A549 (cell line): Measurements from ENCODE around the gene PARP1. TPM values are rescaled to one million over a fixed set of nuclear protein-coding genes. Genes with fewer than 3 reads are reported as not detected.
A peak's percentile ranks its signal among the peaks of the same experiment; 100 is the strongest.

Experiments
- ATAC-seq, 2 experiments: fragments of 200-7000 bp in 1 of 2; fragments of >200 bp in 1 of 2; cut with Nextera tagmentation in 1 of 2; cut with Tn5 transposase in 1 of 2; 3 replicates each; pipeline versions ENCODE4 v1.8.0 to v1.9.1; 2018 to 2020; ENCODE audit warnings: mild to moderate bottlenecking in 1 of 2, moderate library complexity in 1 of 2
- CTCF ChIA-PET: fragments of 300-600 bp; sonication (Branson Sonifier 250); formaldehyde crosslinking; extraction: SDS; loops from one replicate; lab custom pipeline; 2021; ENCODE audit warnings: antibody characterized with exemption, inconsistent platforms; lab: Yijun Ruan, JAX
- POLR2A ChIA-PET: fragments of 350-600 bp; formaldehyde crosslinking; extraction: SDS; loops from one replicate; lab custom pipeline; 2021; ENCODE audit warnings: antibody characterized with exemption, inconsistent platforms; lab: Yijun Ruan, JAX
- DNase-seq, 2 experiments: peaks; one replicate each; pipeline versions ENCODE4 v3.0.0 to v3.0.0-alpha.2; 2011 to 2016; ENCODE audit warnings: low read depth in 1 of 2, low spot score in 1 of 2
- FAIRE-seq: peaks from 2 replicates; lab custom pipeline; 2011; peaks lifted over from hg19 to GRCh38; lab: Jason Lieb, UNC
- H3K27ac ChIP-seq, 2 experiments: fragments of >200 bp; sonication (Bioruptor Twin); formaldehyde crosslinking; 3 replicates each; pipeline ENCODE4 v1.5.1; 2016 to 2017
- H3K4me1 ChIP-seq: fragments of >200 bp; sonication (Bioruptor Twin); formaldehyde crosslinking; 3 replicates; pipeline ENCODE4 v1.6.1; 2016
- H3K4me2 ChIP-seq: fragments of >200 bp; sonication (Bioruptor Twin); formaldehyde crosslinking; 3 replicates; pipeline ENCODE4 v1.6.1; 2016
- H3K4me3 ChIP-seq: fragments of >200 bp; sonication (Bioruptor Twin); formaldehyde crosslinking; 3 replicates; pipeline ENCODE4 v1.5.1; 2016
- H3K9me3 ChIP-seq: fragments of >200 bp; sonication (Bioruptor Twin); formaldehyde crosslinking; 3 replicates; pipeline ENCODE4 v1.6.1; 2016
- BHLHE40 ChIP-seq: IDR thresholded peaks from 2 replicates; pipeline ENCODE4 v1.6.1; 2012; ENCODE audit warnings: low read depth, low read length, inconsistent platforms
- CBX2 ChIP-seq: fragments of 200-600 bp; sonication (generic); IDR thresholded peaks from 2 replicates; pipeline ENCODE4 v1.6.1; 2016; ENCODE audit warnings: low read depth, mild to moderate bottlenecking, borderline replicate concordance
- FOXS1 ChIP-seq: fragments of 250-450 bp; sonication (Bioruptor Pico); IDR thresholded peaks from 2 replicates; pipeline ENCODE4 v1.5.0; 2020; ENCODE audit warnings: mild to moderate bottlenecking, moderate library complexity
- HOXA7 ChIP-seq: fragments of 250-450 bp; sonication (Bioruptor Pico); IDR thresholded peaks from 2 replicates; pipeline ENCODE4 v1.5.0; 2020; ENCODE audit warnings: mild to moderate bottlenecking, moderate library complexity
- KDM1A ChIP-seq: fragments of 200-600 bp; sonication (generic); IDR thresholded peaks from 2 replicates; pipeline ENCODE4 v1.6.1; 2016; ENCODE audit warnings: low read depth, mild to moderate bottlenecking
- PHF8 ChIP-seq: fragments of 200-600 bp; sonication (generic); IDR thresholded peaks from 2 replicates; pipeline ENCODE4 v1.6.1; 2016; ENCODE audit warnings: low read depth, mild to moderate bottlenecking, antibody characterized with exemption, moderate library complexity, borderline replicate concordance
- POLR2A ChIP-seq: IDR thresholded peaks from 2 replicates; pipeline ENCODE4 v1.6.1; 2012; ENCODE audit warnings: mild to moderate bottlenecking, low read length
- RCOR1 ChIP-seq: fragments of 150-350 bp; IDR thresholded peaks from 2 replicates; pipeline ENCODE4 v1.6.1; 2014; ENCODE audit warnings: antibody characterized with exemption, low read length, low read depth
- RFX5 ChIP-seq: fragments of 450-650 bp; IDR thresholded peaks from 2 replicates; pipeline ENCODE4 v1.7.1; 2014; ENCODE audit warnings: antibody characterized with exemption, mild to moderate bottlenecking, moderate library complexity
- RNF2 ChIP-seq: fragments of 200-600 bp; sonication (generic); IDR thresholded peaks from 2 replicates; pipeline ENCODE4 v1.6.1; 2016; ENCODE audit warnings: low read depth, mild to moderate bottlenecking, antibody characterized with exemption, moderate library complexity, borderline replicate concordance
- SMC3 ChIP-seq: fragments of >200 bp; sonication (Bioruptor Twin); formaldehyde crosslinking; IDR thresholded peaks from 3 replicates; pipeline ENCODE4 v1.6.1; 2018; ENCODE audit warnings: inconsistent platforms
- TFCP2L1 ChIP-seq: fragments of 250-450 bp; sonication (Bioruptor Pico); IDR thresholded peaks from 2 replicates; pipeline ENCODE4 v1.5.0; 2021; ENCODE audit warnings: mild to moderate bottlenecking
- ZNF302 ChIP-seq: fragments of 250-450 bp; sonication (Bioruptor Pico); IDR thresholded peaks from 2 replicates; pipeline ENCODE4 v1.9.0; 2021; ENCODE audit warnings: inconsistent platforms, mild to moderate bottlenecking, moderate library complexity
- WGBS: methylation state at CpG from one replicate; pipeline ENCODE4 v1.1.6; 2017; ENCODE audit errors: missing lambda C conversion rate; 5-methylcytosine and 5-hydroxymethylcytosine counted together
- polyA plus RNA-seq, 4 experiments: library from polyadenylated mRNA; depleted of rRNA in 3 of 4; stranded (reverse); fragments of >200 nt; fragmentation: RNase III in 1 of 4; extraction: RNeasy Plus Mini Kit Qiagen cat#74134 plus additional on column Dnase treatment in 1 of 4; gene quantifications; 2 replicates in 3 of 4; 3 replicates in 1 of 4; pipeline ENCODE4 v1.2.3, GENCODE V29; 2011 to 2017
- TF ChIP-seq, protein P1 (sequence below): IDR thresholded peaks from 2 replicates; pipeline ENCODE4 v1.6.1; 2012
- TF ChIP-seq, protein P2 (sequence below): fragments of 200-600 bp; sonication (generic); IDR thresholded peaks from 2 replicates; pipeline ENCODE4 v1.6.1; 2016; ENCODE audit warnings: antibody characterized with exemption, mild to moderate bottlenecking, moderate library complexity
- TF ChIP-seq, protein P3 (sequence below): fragments of 250-450 bp; sonication (Bioruptor Pico); IDR thresholded peaks from 2 replicates; pipeline ENCODE4 v1.5.0; 2020; ENCODE audit warnings: low read depth, mild to moderate bottlenecking, moderate library complexity
- TF ChIP-seq, protein P4 (sequence below): IDR thresholded peaks from 2 replicates; pipeline ENCODE4 v1.6.1; 2012; ENCODE audit warnings: low read depth, borderline replicate concordance
- TF ChIP-seq, protein P5 (sequence below): fragments of >200 bp; sonication (Bioruptor Twin); formaldehyde crosslinking; IDR thresholded peaks from 3 replicates; pipeline ENCODE4 v1.6.1; 2016

The PARP1 gene
- polyA plus RNA-seq, 2 of the 4 experiments (the other 2 are of a cell fraction): 125 to 134 TPM

DNA sequence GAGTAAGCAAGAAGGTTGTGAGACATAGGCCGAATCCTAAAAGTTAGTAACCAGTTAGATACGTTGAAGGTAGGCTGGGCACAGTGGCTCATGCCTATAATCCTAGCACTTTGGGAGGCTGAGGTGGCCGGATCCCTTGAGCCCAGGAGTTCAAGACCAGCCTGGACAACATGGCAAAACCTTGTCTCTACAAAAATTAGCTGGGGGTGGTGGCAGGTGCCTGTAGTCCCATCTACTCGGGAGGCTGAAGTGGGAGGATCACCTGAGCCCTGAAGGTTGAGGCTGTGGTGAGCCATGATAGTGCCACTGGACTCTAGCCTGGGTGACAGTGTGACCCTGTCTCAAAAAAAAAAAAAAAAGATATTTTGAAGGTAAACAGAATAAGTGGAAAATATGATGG lies 1.5 kb upstream of the PARP1 start:
- ATAC-seq (no peak), FAIRE-seq (no peak), DNase-seq (no peak)
- Histone ChIP-seq H3K4me1 (peaks cover 22% of the 10 kb centered on the region), H3K9me3 (no peaks in the 10 kb centered on the region), H3K27ac (no peak overlapping the region), H3K4me3 (no peak overlapping the region), H3K4me2 (no peak overlapping the region)
- 81% methylated on average over 4 of the region's 4 CpGs for WGBS
- CTCF ChIA-PET: interaction anchor here (0.6 to 2.6 kb wide), 7 partner anchors 10 to 345 kb away, joined by 3 to 33 read pairs (median 5); no protein-coding TSS in a partner anchor
- TF ChIP-seq, protein P1, sequence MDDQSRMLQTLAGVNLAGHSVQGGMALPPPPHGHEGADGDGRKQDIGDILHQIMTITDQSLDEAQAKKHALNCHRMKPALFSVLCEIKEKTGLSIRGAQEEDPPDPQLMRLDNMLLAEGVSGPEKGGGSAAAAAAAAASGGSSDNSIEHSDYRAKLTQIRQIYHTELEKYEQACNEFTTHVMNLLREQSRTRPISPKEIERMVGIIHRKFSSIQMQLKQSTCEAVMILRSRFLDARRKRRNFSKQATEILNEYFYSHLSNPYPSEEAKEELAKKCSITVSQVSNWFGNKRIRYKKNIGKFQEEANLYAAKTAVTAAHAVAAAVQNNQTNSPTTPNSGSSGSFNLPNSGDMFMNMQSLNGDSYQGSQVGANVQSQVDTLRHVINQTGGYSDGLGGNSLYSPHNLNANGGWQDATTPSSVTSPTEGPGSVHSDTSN: no peak
- no peak for TF ChIP-seq HOXA7 (CRISPR knock-in tag)
- POLR2A ChIA-PET: no interaction called here

DNA sequence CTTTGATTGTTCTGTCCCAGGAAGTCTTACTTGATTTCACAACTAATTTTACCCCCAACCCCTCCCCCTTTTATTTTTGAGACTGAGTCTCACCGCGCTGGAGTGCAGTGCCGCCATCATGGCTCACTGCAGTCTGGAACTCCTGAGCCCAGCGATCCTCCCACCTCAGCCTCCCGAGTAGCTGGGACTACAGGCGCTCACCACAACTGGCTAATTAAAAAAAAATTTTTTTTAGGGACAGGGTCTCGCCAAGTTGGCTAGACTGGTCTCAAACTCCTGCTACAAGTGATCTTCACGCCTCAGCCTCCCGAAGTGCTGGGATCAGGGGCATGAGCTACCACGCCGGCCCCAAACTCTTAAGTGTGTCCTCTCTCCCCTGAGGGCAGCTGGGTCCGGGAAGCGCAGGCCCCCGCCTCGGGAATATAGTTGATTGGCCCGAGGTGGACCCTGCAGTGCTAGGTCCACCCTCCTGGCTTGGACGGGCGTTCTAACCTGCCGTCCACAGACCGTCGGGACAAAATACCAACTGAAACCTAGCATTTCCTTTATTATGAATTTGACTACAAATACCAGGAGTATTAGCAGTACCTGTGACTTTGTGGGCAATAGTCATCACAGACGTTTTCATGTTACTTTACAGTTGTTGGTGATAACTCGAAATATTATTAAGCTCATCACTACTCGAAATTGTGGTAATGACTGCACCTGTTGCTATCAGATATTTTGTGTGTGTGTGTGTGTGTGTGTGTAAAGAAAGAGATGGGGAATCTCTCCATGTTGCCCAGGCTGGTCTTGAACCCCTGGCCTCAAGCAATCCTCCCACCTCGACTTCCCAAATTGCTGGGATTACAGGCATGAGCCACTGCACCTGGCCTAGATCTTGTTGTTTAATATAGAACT lies 642 bp upstream of the PARP1 start:
- peak overlapping the region; percentile 67 for H3K4me3 ChIP-seq
- no peak for FAIRE-seq
- no peak; a peak in 2 of 6 replicates for ATAC-seq
- peak; percentile 18; the same call in 1 of the 2 replicates for TF ChIP-seq POLR2A
- TF ChIP-seq, protein P2, sequence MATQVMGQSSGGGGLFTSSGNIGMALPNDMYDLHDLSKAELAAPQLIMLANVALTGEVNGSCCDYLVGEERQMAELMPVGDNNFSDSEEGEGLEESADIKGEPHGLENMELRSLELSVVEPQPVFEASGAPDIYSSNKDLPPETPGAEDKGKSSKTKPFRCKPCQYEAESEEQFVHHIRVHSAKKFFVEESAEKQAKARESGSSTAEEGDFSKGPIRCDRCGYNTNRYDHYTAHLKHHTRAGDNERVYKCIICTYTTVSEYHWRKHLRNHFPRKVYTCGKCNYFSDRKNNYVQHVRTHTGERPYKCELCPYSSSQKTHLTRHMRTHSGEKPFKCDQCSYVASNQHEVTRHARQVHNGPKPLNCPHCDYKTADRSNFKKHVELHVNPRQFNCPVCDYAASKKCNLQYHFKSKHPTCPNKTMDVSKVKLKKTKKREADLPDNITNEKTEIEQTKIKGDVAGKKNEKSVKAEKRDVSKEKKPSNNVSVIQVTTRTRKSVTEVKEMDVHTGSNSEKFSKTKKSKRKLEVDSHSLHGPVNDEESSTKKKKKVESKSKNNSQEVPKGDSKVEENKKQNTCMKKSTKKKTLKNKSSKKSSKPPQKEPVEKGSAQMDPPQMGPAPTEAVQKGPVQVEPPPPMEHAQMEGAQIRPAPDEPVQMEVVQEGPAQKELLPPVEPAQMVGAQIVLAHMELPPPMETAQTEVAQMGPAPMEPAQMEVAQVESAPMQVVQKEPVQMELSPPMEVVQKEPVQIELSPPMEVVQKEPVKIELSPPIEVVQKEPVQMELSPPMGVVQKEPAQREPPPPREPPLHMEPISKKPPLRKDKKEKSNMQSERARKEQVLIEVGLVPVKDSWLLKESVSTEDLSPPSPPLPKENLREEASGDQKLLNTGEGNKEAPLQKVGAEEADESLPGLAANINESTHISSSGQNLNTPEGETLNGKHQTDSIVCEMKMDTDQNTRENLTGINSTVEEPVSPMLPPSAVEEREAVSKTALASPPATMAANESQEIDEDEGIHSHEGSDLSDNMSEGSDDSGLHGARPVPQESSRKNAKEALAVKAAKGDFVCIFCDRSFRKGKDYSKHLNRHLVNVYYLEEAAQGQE: no peak
- CTCF ChIA-PET: interaction anchor here (0.6 to 2.7 kb wide), 41 partner anchors 9 to 1277 kb away, joined by 3 to 33 read pairs (median 4); no protein-coding TSS in a partner anchor
- H3K9me3 ChIP-seq: no peaks in the 10 kb centered on the region
- H3K4me2 ChIP-seq: peak overlapping the region; percentile 55
- POLR2A ChIA-PET: interaction anchor here (0.5 to 1.2 kb wide), 7 partner anchors 11 to 1534 kb away, joined by 3 read pairs; partner anchors contain the start of gene LIN9
- DNase-seq: no peak
- peak overlapping the region; percentile 74 to 95 for H3K27ac ChIP-seq
- 68% methylated on average over 25 of the region's 25 CpGs for WGBS
- H3K4me1 ChIP-seq: peaks cover 30% of the 10 kb centered on the region

DNA sequence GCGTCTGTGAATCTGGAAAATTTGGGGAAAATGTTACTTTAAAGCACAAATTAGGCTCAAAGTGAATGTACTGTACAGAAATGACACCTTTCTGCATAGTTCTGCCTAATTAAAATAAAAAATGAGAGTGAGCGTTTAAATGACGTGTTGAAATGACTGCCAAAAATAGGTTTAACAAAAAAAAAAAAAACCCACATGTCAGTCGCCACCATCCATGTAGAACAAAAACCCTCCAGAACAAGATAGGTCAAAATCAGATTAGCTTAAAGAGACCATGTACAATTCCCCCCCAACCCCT lies 745 bp downstream of the PARP1 start:
- peak overlapping the region; percentile 67 for H3K4me3 ChIP-seq
- DNase-seq: no peak
- H3K27ac ChIP-seq: peak overlapping the region; percentile 74 to 95
- no peaks in the 10 kb centered on the region for H3K9me3 ChIP-seq
- no peak for FAIRE-seq
- peaks cover 31% of the 10 kb centered on the region for H3K4me1 ChIP-seq
- WGBS: 3% methylated on average over 4 of the region's 4 CpGs
- CTCF ChIA-PET: interaction anchor here (0.6 to 2.7 kb wide), 22 partner anchors 12 to 856 kb away, joined by 3 to 33 read pairs (median 5); no protein-coding TSS in a partner anchor
- peak in 1 of 2 experiments; percentile 10; a peak in 2 of 6 replicates for ATAC-seq
- peak overlapping the region; percentile 95 for H3K4me2 ChIP-seq
- POLR2A ChIA-PET: interaction anchor here (1.1 kb wide), 1 partner anchor 9 kb away, joined by 3 read pairs; no protein-coding TSS in a partner anchor
- no peak for TF ChIP-seq SMC3
- TF ChIP-seq, protein P3, sequence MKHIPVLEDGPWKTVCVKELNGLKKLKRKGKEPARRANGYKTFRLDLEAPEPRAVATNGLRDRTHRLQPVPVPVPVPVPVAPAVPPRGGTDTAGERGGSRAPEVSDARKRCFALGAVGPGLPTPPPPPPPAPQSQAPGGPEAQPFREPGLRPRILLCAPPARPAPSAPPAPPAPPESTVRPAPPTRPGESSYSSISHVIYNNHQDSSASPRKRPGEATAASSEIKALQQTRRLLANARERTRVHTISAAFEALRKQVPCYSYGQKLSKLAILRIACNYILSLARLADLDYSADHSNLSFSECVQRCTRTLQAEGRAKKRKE (CRISPR knock-in tag): no peak
- TF ChIP-seq RNF2: no peak
- TF ChIP-seq, protein P2: no peak
- TF ChIP-seq PHF8: no peak
- TF ChIP-seq ZNF302 (CRISPR knock-in tag): no peak
- no peak for TF ChIP-seq RFX5
- no peak for TF ChIP-seq KDM1A
- no peak for TF ChIP-seq RCOR1
- TF ChIP-seq, protein P4, sequence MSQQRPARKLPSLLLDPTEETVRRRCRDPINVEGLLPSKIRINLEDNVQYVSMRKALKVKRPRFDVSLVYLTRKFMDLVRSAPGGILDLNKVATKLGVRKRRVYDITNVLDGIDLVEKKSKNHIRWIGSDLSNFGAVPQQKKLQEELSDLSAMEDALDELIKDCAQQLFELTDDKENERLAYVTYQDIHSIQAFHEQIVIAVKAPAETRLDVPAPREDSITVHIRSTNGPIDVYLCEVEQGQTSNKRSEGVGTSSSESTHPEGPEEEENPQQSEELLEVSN: no peak
- no peak for TF ChIP-seq HOXA7 (CRISPR knock-in tag)
- no peak for TF ChIP-seq TFCP2L1 (CRISPR knock-in tag)
- TF ChIP-seq BHLHE40: no peak
- TF ChIP-seq CBX2: no peak
- no peak for TF ChIP-seq FOXS1
- TF ChIP-seq, protein P5, sequence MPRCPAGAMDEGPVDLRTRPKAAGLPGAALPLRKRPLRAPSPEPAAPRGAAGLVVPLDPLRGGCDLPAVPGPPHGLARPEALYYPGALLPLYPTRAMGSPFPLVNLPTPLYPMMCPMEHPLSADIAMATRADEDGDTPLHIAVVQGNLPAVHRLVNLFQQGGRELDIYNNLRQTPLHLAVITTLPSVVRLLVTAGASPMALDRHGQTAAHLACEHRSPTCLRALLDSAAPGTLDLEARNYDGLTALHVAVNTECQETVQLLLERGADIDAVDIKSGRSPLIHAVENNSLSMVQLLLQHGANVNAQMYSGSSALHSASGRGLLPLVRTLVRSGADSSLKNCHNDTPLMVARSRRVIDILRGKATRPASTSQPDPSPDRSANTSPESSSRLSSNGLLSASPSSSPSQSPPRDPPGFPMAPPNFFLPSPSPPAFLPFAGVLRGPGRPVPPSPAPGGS: no peak
